OCI-M1 (cell line): Measurements from ENCODE around the gene RETREG2.

Source experiments
- DNase-seq: peaks from one replicate; lab custom pipeline; 2025; lab: John Stamatoyannopoulos, UW

The RETREG2 gene

GRCh38 chr2:219215871-219216534 is 37.9 kb downstream of the RETREG2 start:
- DNase-seq: no peak

GRCh38 chr2:219216535-219216915 is 38.5 kb downstream of the RETREG2 start:
- DNase-seq: no peak

GRCh38 chr2:219218217-219218731 is 40.2 kb downstream of the RETREG2 start:
- no peak for DNase-seq

- peak; percentile 23 for DNase-seq
Measured at GRCh38 chr2:219218732-219219701, 40.9 kb downstream of the RETREG2 start, which contains the start of gene ABCB6. TSS of gene ABCB6 (minus strand) at chr2:219218958. CDS start at chr2:219218673, 285 bp downstream.

- no peak for DNase-seq
Measured at GRCh38 chr2:219219784-219220532, 41.9 kb downstream of the RETREG2 start.

GRCh38 chr2:219220652-219221402 is 42.8 kb downstream of the RETREG2 start:
- no peak for DNase-seq

GRCh38 chr2:219221957-219222518 is 44.0 kb downstream of the RETREG2 start:
- DNase-seq: no peak

GRCh38 chr2:219223831-219224610 is 45.9 kb downstream of the RETREG2 start:
- DNase-seq: no peak

- peak; percentile 44 for DNase-seq
Measured at GRCh38 chr2:219225350-219225749, 47.3 kb downstream of the RETREG2 start.

GRCh38 chr2:219228041-219228910 is 50.2 kb downstream of the RETREG2 start:
- DNase-seq: peak; percentile 39

GRCh38 chr2:219228911-219229304 is 50.8 kb downstream of the RETREG2 start:
- peak; percentile 48 for DNase-seq

- DNase-seq: peak; percentile 99
Measured at GRCh38 chr2:219229305-219230058, 51.4 kb downstream of the RETREG2 start, which contains the start of the genes ANKZF1 and ATG9A. TSS of gene ANKZF1 (plus strand) at chr2:219229806. CDS start at chr2:219230258, 452 bp downstream. TSS of gene ATG9A (minus strand) at chr2:219229636. CDS start at chr2:219228024, 1,612 bp downstream.

- peak; percentile 59 for DNase-seq
Measured at GRCh38 chr2:219230059-219230540, 52.0 kb downstream of the RETREG2 start.

- no peak for DNase-seq
Measured at GRCh38 chr2:219234331-219234730, 56.3 kb downstream of the RETREG2 start.
